PFSK-1 (cell line): ENCODE measurements around the gene MTX2.

ENCODE experiments used
- POLR2AphosphoS5 ChIP-seq: IDR thresholded peaks from 2 replicates; pipeline ENCODE4 v1.6.1; 2012; ENCODE audit warnings: low read depth, mild to moderate bottlenecking, control low read depth, low read length, moderate library complexity
- TF ChIP-seq, protein P1 (sequence below), 2 experiments: IDR thresholded peaks; 2 replicates each; pipeline versions ENCODE4 v1.6.1 to v1.8.0; 2011 to 2012; ENCODE audit warnings: low read depth in 2 of 2, low read length in 2 of 2, control low read depth in 1 of 2, inconsistent platforms in 1 of 2, mild to moderate bottlenecking in 1 of 2, moderate library complexity in 1 of 2; ENCODE audit not compliant: insufficient read depth in 1 of 2

DNA sequence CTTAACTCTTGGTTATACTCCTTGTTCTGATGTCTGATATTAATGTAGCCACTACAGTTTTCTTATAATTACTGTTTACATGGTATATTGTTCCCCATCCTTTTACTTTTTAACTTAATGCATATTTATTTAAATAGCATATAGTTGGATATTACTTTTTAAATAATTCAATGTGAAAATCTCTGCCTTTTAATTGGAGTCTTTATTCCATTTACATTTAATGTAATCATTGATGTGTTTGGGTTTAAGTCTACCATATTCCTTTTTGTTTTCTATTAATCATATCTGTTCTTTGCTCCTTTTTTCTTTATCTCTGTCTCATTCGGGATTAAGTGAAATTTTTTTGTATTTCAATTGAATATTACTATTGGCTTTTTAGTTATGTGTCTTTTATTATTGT is 109.1 kb downstream of the MTX2 start:
- TF ChIP-seq POLR2AphosphoS5: no peak
- TF ChIP-seq, protein P1, sequence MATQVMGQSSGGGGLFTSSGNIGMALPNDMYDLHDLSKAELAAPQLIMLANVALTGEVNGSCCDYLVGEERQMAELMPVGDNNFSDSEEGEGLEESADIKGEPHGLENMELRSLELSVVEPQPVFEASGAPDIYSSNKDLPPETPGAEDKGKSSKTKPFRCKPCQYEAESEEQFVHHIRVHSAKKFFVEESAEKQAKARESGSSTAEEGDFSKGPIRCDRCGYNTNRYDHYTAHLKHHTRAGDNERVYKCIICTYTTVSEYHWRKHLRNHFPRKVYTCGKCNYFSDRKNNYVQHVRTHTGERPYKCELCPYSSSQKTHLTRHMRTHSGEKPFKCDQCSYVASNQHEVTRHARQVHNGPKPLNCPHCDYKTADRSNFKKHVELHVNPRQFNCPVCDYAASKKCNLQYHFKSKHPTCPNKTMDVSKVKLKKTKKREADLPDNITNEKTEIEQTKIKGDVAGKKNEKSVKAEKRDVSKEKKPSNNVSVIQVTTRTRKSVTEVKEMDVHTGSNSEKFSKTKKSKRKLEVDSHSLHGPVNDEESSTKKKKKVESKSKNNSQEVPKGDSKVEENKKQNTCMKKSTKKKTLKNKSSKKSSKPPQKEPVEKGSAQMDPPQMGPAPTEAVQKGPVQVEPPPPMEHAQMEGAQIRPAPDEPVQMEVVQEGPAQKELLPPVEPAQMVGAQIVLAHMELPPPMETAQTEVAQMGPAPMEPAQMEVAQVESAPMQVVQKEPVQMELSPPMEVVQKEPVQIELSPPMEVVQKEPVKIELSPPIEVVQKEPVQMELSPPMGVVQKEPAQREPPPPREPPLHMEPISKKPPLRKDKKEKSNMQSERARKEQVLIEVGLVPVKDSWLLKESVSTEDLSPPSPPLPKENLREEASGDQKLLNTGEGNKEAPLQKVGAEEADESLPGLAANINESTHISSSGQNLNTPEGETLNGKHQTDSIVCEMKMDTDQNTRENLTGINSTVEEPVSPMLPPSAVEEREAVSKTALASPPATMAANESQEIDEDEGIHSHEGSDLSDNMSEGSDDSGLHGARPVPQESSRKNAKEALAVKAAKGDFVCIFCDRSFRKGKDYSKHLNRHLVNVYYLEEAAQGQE (IDR thresholded peaks at IDR 0.05; ENCODE audit: insufficient read depth in 1 of 2, low read depth in 2 of 2, low read length in 2 of 2): no peak
